ENCODE data around the gene PDE4D.
"Not testable (repeated sequence)": the region's sequence is repeated elsewhere in the genome, so short reads cannot be mapped to it uniquely, and the experiment has no call there.

PDE4D gene

GRCh38 chr5:58968350-58968749 is 925.2 kb downstream of the PDE4D start:
- Histone ChIP-seq H3K4me1 (ENCODE audit: control insufficient read depth, insufficient read depth, low read length) (no peaks in the 10 kb centered on the region), H3K27ac (ENCODE audit: insufficient read depth, low read depth, low read length, poor library complexity, severe bottlenecking) (no peak overlapping the region), H3K9me3 (ENCODE audit: control insufficient read depth, low read length) (no peaks in the 10 kb centered on the region), H3K27me3 (ENCODE audit: control insufficient read depth, insufficient read depth, low read length, poor library complexity, severe bottlenecking) (no peaks in the 10 kb centered on the region), H3K36me3 (ENCODE audit: control insufficient read depth, insufficient read depth, low read length) (no peaks in the 10 kb centered on the region), H3K4me3 (ENCODE audit: insufficient read depth, low read depth, low read length) (no peak overlapping the region)
- 90 to 94% methylated on average over 3 of the region's 3 CpGs for WGBS, 2 experiments

GRCh38 chr5:58967597-58968281 is 925.8 kb downstream of the PDE4D start:
- Histone ChIP-seq H3K4me3 (ENCODE audit: insufficient read depth, low read depth, low read length) (no peak overlapping the region), H3K27ac (ENCODE audit: insufficient read depth, low read depth, low read length, poor library complexity, severe bottlenecking) (no peak overlapping the region), H3K9me3 (ENCODE audit: control insufficient read depth, low read length) (no peaks in the 10 kb centered on the region), H3K4me1 (ENCODE audit: control insufficient read depth, insufficient read depth, low read length) (no peaks in the 10 kb centered on the region), H3K36me3 (ENCODE audit: control insufficient read depth, insufficient read depth, low read length) (no peaks in the 10 kb centered on the region), H3K27me3 (ENCODE audit: control insufficient read depth, insufficient read depth, low read length, poor library complexity, severe bottlenecking) (no peaks in the 10 kb centered on the region)
- 84 to 96% methylated on average over 2 of the region's 2 CpGs for WGBS, 2 experiments

- no peaks in the 10 kb centered on the region for H3K36me3 ChIP-seq (ENCODE audit: control insufficient read depth, insufficient read depth, low read length)
- WGBS, 2 experiments = 87 to 90% methylated on average over 8 of the region's 9 CpGs
- no peaks in the 10 kb centered on the region for H3K9me3 ChIP-seq (ENCODE audit: control insufficient read depth, low read length)
- no peak overlapping the region for H3K4me3 ChIP-seq (ENCODE audit: insufficient read depth, low read depth, low read length)
- no peaks in the 10 kb centered on the region for H3K27me3 ChIP-seq (ENCODE audit: control insufficient read depth, insufficient read depth, low read length, poor library complexity, severe bottlenecking)
- no peaks in the 10 kb centered on the region for H3K4me1 ChIP-seq (ENCODE audit: control insufficient read depth, insufficient read depth, low read length)
- no peak overlapping the region for H3K27ac ChIP-seq (ENCODE audit: insufficient read depth, low read depth, low read length, poor library complexity, severe bottlenecking)
Observed at GRCh38 chr5:58965677-58966414, 927.7 kb downstream of the PDE4D start.

GRCh38 chr5:58963821-58964220 is 929.7 kb downstream of the PDE4D start:
- WGBS, 2 experiments = 93 to 98% methylated on average over 1 of the region's 1 CpG
- H3K4me3 ChIP-seq (ENCODE audit: insufficient read depth, low read depth, low read length) = no peak overlapping the region
- H3K4me1 ChIP-seq (ENCODE audit: control insufficient read depth, insufficient read depth, low read length) = no peaks in the 10 kb centered on the region
- H3K36me3 ChIP-seq (ENCODE audit: control insufficient read depth, insufficient read depth, low read length) = no peaks in the 10 kb centered on the region
- H3K9me3 ChIP-seq (ENCODE audit: control insufficient read depth, low read length) = no peaks in the 10 kb centered on the region
- no peaks in the 10 kb centered on the region for H3K27me3 ChIP-seq (ENCODE audit: control insufficient read depth, insufficient read depth, low read length, poor library complexity, severe bottlenecking)
- H3K27ac ChIP-seq (ENCODE audit: insufficient read depth, low read depth, low read length, poor library complexity, severe bottlenecking) = no peak overlapping the region

- no peak overlapping the region for H3K27ac ChIP-seq (ENCODE audit: insufficient read depth, low read depth, low read length, poor library complexity, severe bottlenecking)
- WGBS, 2 experiments = 84 to 90% methylated on average over 4 of the region's 4 CpGs
Observed at GRCh38 chr5:58963361-58963760, 930.2 kb downstream of the PDE4D start.

GRCh38 chr5:58961631-58962280 is 931.8 kb downstream of the PDE4D start:
- H3K9me3 ChIP-seq (ENCODE audit: control insufficient read depth, low read length) = no peaks in the 10 kb centered on the region
- WGBS, 2 experiments = 93 to 97% methylated on average over 3 of the region's 3 CpGs
- H3K27ac ChIP-seq (ENCODE audit: insufficient read depth, low read depth, low read length, poor library complexity, severe bottlenecking) = no peak overlapping the region
- H3K27me3 ChIP-seq (ENCODE audit: control insufficient read depth, insufficient read depth, low read length, poor library complexity, severe bottlenecking) = no peaks in the 10 kb centered on the region
- H3K4me3 ChIP-seq (ENCODE audit: insufficient read depth, low read depth, low read length) = no peak overlapping the region
- no peaks in the 10 kb centered on the region for H3K36me3 ChIP-seq (ENCODE audit: control insufficient read depth, insufficient read depth, low read length)
- H3K4me1 ChIP-seq (ENCODE audit: control insufficient read depth, insufficient read depth, low read length) = no peaks in the 10 kb centered on the region

More at GRCh38 chr5:58963361-58963760, 930.2 kb downstream of the PDE4D start:
- Histone ChIP-seq H3K4me3 (ENCODE audit: insufficient read depth, low read depth, low read length) (no peak overlapping the region), H3K4me1 (ENCODE audit: control insufficient read depth, insufficient read depth, low read length) (no peaks in the 10 kb centered on the region), H3K9me3 (ENCODE audit: control insufficient read depth, low read length) (no peaks in the 10 kb centered on the region), H3K27me3 (ENCODE audit: control insufficient read depth, insufficient read depth, low read length, poor library complexity, severe bottlenecking) (no peaks in the 10 kb centered on the region), H3K36me3 (ENCODE audit: control insufficient read depth, insufficient read depth, low read length) (no peaks in the 10 kb centered on the region)

- H3K27ac ChIP-seq (ENCODE audit: insufficient read depth, low read depth, low read length, poor library complexity, severe bottlenecking) = no peak overlapping the region
- 72 to 76% methylated on average over 3 of the region's 3 CpGs for WGBS, 2 experiments
- no peaks in the 10 kb centered on the region for H3K4me1 ChIP-seq (ENCODE audit: control insufficient read depth, insufficient read depth, low read length)
- no peaks in the 10 kb centered on the region for H3K9me3 ChIP-seq (ENCODE audit: control insufficient read depth, low read length)
- no peaks in the 10 kb centered on the region for H3K27me3 ChIP-seq (ENCODE audit: control insufficient read depth, insufficient read depth, low read length, poor library complexity, severe bottlenecking)
- no peaks in the 10 kb centered on the region for H3K36me3 ChIP-seq (ENCODE audit: control insufficient read depth, insufficient read depth, low read length)
- no peak overlapping the region for H3K4me3 ChIP-seq (ENCODE audit: insufficient read depth, low read depth, low read length)
Observed at GRCh38 chr5:58958701-58959100, 934.8 kb downstream of the PDE4D start.

- H3K36me3 ChIP-seq (ENCODE audit: control insufficient read depth, insufficient read depth, low read length); H3K9me3 ChIP-seq (ENCODE audit: control insufficient read depth, low read length); H3K4me1 ChIP-seq (ENCODE audit: control insufficient read depth, insufficient read depth, low read length); H3K27ac ChIP-seq (ENCODE audit: insufficient read depth, low read depth, low read length, poor library complexity, severe bottlenecking); H3K27me3 ChIP-seq (ENCODE audit: control insufficient read depth, insufficient read depth, low read length, poor library complexity, severe bottlenecking); H3K4me3 ChIP-seq (ENCODE audit: insufficient read depth, low read depth, low read length): not testable (repeated sequence)
- WGBS, 2 experiments = 98 to 100% methylated on average over 2 of the region's 2 CpGs
Observed at GRCh38 chr5:58953218-58953617, 940.3 kb downstream of the PDE4D start.

- Histone ChIP-seq H3K36me3 (ENCODE audit: control insufficient read depth, insufficient read depth, low read length) (no peaks in the 10 kb centered on the region), H3K4me3 (ENCODE audit: insufficient read depth, low read depth, low read length) (no peak overlapping the region), H3K4me1 (ENCODE audit: control insufficient read depth, insufficient read depth, low read length) (no peaks in the 10 kb centered on the region), H3K27ac (ENCODE audit: insufficient read depth, low read depth, low read length, poor library complexity, severe bottlenecking) (no peak overlapping the region), H3K9me3 (ENCODE audit: control insufficient read depth, low read length) (no peaks in the 10 kb centered on the region), H3K27me3 (ENCODE audit: control insufficient read depth, insufficient read depth, low read length, poor library complexity, severe bottlenecking) (no peaks in the 10 kb centered on the region)
- WGBS, 2 experiments = 92 to 97% methylated on average over 2 of the region's 2 CpGs
Observed at GRCh38 chr5:58950224-58950623, 943.3 kb downstream of the PDE4D start.

GRCh38 chr5:58946230-58946629 is 947.3 kb downstream of the PDE4D start:
- no peak overlapping the region for H3K4me3 ChIP-seq (ENCODE audit: insufficient read depth, low read depth, low read length)
- no peaks in the 10 kb centered on the region for H3K4me1 ChIP-seq (ENCODE audit: control insufficient read depth, insufficient read depth, low read length)
- no peaks in the 10 kb centered on the region for H3K27me3 ChIP-seq (ENCODE audit: control insufficient read depth, insufficient read depth, low read length, poor library complexity, severe bottlenecking)
- 88 to 93% methylated on average over 1 of the region's 1 CpG for WGBS, 2 experiments
- H3K9me3 ChIP-seq (ENCODE audit: control insufficient read depth, low read length) = no peaks in the 10 kb centered on the region
- H3K36me3 ChIP-seq (ENCODE audit: control insufficient read depth, insufficient read depth, low read length) = no peaks in the 10 kb centered on the region
- no peak overlapping the region for H3K27ac ChIP-seq (ENCODE audit: insufficient read depth, low read depth, low read length, poor library complexity, severe bottlenecking)
